HG03354 (cell line): ENCODE results near the gene KRTAP10-2.
"Not testable (repeated sequence)": the region's sequence is repeated elsewhere in the genome, so short reads cannot be mapped to it uniquely, and the experiment has no call there.

Experiments used
- ATAC-seq: cut with Tn5 transposase; IDR thresholded peaks from one replicate; pipeline ENCODE4 v1.9.1; 2021; ENCODE audit warnings: mild to moderate bottlenecking; ENCODE audit not compliant: unreplicated experiment, poor library complexity, severe bottlenecking

Gene KRTAP10-2

DNA sequence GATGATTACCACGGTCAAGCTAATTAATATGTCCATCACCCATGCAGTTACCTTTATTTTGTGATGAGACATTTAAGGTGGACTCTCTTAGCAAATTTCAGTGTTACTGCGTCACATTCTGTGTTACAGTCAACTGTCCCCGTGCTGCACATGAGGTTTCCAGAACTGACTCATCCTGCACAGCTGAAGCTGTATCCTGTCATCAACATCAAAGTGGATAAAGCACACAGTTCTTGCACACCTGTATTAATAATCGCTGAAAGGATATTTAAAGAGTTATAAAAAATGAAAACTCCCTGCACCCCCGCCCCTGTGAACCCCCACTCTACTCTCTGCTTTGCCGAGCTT lies 32.5 kb upstream of the KRTAP10-2 start:
- no peak for ATAC-seq

DNA sequence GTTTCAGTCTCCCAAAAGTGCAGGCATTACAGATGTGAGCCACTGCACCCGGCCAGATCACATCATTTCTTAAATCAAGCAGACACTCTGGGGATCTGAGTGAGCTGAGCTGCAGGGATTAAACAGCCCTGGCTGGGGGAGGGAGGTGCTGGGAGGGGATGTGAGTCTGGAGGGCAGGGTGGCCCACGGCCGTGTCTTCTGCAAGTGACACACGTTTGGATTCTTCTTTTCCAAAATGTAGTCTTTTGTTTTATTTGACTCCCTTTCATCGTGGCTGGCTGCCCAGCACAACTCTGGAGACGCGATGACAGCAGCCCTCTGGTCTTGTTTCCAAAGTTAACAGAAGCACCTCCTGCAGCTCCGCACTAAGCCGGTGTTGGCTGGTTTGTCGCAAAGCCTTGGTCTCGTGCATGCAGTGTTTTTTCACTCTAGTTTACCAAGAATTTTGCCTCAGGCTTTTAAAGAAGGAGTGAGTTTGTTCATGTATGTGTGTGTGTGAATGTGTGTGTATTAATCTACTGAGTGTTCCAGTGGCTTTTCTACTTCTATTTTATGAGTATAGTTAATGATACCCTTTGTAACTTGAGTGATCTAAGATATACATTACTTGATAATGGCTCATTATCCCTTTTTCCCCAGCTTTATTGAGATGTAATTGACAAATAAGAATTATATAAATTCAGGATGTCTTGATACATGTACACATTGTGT lies 31.9 kb upstream of the KRTAP10-2 start:
- no peak for ATAC-seq

DNA sequence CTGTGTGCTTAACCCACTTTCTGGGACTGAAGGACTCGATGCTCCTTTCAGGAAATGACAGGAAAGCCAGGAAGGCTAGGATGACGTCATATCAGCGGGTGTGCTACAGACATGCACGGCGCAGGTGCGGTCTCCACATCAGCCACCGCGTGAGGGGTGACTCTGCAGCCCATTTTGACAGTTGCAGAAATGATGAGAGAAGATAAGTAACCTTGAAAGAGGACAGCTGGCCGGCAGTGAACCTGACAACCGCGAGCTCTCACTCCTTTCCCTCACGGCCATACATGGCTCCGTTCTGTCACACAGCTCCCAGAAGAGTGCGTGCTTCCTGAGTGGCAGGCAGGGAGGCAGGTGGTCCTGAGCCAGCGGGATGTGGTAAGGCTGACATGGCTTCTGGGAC lies 30.8 kb upstream of the KRTAP10-2 start:
- no peak for ATAC-seq

DNA sequence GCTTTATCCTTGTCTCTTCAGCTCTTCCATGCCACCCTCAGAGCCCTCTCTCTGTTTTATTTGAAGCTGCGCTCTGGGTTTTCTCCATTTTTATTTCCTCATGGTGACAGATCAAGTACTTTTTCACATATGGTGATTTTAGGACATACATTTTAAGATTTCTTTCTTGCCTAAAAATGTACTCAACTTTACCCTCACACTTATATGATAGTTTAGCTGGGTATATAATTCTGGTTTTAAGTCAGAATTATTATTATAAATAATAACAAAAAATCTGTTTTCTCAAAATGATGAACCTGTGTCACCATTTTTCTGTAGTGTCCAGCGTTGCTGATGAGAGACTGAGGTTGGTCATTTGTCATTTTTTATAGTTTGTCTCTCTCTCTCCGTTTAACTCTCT lies 29.9 kb upstream of the KRTAP10-2 start:
- no peak for ATAC-seq

DNA sequence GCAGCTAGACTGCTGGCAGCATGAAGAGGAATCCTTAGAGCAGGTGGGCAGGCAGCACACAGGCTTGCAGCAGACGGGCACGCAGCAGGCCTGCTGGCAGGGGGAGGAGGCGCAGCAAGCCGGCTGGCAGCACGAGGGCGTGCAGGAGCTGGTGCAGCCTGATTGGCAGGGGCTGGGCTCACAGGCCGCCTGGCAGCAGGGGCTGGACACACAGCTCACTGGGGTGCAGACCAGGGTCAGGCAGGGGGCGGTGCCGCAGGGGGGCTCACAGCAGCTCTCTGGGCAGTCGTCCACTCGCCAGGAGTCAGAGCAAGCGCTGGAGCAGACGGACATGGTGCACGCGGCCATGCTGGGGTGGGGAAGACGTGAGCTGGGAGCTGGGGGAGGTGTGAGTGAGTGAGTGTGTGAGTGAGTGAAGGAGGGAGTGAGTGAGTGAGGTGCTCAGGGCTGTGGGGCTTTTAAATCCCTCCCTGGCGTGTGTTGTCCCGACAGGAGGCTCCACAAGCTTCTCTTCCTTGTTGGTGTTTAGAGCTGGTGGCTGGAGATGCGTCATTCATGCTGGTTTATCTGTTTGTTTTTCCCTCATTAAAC lies 29.0 kb upstream of the KRTAP10-2 start, which contains the start of gene KRTAP10-5:
KRTAP10-5 (minus strand) TSS at position 374 of the 591 bp plus-strand sequence; CDS start at position 348, 26 bp downstream.
- not testable (repeated sequence) for ATAC-seq

DNA sequence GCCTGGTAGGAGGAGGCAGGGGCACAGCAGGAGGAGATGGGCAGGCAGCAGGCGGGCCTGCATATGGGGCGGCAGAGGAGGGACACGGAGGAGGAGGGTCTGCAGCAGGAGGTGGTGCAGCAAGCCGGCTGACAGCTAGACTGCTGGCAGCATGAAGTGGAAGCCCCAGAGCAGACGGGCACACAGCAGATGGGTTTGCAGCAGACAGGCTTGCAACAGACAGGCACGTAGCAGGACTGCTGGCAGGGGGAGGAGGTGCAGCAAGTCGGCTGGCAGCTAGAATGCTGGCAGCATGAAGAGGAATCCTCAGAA lies 28.5 kb upstream of the KRTAP10-2 start:
- no peak for ATAC-seq

DNA sequence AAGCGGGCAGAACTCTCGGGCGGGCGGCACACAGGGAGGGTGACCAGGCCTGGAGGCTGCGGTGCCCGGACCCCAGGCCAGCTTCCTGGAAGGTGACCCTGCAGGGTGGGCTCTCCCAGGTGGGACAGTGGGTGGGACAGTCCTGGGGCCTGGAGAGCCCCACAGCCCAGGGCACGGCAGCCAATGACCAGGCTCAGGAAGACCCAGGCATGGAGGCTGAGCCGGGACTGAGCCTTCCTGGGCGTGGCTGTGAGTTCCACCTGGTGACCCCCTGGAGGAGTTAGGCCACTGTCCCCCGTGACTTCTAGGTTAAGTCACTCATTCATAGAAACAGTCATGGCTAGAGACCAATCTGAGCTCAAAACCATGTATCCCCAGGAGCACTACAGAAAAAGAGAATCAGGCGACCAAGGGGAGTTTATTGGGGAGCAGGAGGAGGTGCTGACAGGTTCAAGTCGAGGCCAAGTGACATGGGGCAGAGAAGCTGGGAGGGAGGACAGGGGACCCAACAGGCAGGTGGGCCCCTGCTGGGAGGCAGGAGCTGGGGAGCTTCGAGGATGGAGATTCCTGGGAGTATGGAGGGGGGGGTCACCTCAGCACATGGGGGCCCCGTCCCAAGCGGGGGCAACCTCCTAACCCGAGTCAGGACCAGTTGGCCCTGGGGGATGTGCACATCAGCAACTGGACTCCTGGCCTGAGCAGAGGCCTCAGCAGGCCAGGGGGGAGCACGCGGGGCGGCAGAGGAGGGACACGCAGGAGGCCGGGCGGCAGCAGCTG lies 27.9 kb upstream of the KRTAP10-2 start:
- no peak for ATAC-seq

DNA sequence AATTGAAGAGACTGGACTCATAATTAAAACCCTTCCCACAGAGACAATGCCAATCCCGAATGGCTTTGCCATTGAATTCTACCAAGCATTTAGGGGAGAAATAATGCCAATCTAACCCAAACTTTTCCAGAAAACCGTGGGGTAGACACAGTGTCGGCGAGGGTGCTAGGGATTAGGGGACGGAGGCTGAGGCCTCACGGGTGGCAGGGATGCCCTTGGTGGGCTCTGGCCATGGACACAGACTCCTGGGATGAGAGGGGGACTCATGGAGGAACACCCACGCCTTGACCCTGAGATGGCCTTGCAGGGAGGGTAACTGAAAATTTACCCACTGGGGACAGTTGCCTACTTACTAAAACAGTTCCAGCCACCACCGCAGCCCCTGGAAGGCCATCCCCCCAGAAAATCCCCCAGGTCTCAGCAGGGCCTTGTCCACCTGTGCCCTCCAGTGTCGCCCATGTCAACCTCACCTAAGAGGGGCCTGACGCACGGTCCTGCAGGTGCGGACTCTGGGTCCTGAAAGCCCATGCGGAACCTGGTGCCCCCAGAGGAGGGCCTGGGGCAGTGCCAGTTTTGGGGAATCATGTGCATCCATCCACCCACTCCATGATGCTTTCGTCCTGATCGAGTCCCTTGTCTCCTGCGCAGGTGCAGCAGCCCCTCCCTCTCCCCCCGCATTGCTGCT lies 27.2 kb upstream of the KRTAP10-2 start:
- ATAC-seq: no peak

DNA sequence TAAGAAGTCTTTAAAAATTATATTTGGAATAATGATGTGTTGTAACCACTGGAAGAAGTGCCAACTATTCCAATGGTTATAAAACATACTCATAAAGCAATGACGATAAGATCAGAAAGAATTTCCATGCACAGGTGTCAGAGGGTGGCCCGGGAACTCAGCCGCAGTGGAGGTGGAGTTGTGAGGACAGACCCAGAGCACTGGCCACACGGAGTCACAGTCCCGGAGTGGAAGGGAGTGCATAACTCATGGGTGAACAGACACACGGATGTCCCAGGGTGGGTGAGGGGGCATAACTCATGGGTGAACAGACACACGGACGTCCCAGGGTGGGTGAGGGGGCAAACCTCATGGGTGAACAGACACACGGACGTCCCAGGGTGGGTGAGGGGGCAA lies 24.7 kb upstream of the KRTAP10-2 start:
- ATAC-seq: no peak

DNA sequence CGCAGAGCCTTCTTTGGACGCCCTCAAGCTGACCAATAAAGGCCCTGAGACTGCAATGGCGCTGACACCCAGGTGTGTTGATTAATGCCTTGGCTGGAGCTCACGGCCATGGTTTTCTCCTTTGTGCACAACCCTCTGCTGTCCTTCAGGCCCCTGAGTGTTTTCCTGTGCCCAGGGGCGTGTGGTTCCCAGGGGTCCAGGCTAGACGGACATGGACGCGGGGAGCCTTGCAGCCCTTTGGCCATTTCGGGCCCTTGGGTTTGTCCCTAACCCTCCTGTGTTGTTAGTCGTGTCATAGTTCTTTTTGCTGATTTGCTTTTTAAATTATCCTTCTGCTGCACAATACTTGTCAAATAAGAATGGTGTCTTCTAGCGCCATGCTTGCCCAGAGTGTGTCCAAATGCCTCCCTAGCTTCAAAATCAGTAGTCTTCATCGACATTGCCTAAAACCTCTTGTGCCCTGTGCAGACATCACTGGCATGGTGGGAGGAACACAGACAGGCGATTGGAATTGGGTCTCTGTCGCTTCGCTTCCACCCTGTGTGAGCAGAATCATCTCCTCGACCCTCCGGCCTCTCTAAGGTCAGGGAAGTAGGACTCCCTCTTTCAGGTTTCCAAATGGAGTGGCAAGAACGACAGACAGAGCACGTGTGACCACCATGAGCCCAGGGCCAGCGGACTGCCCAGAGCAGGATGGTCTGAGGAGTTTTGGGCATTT lies 24.2 kb upstream of the KRTAP10-2 start:
- ATAC-seq: no peak

DNA sequence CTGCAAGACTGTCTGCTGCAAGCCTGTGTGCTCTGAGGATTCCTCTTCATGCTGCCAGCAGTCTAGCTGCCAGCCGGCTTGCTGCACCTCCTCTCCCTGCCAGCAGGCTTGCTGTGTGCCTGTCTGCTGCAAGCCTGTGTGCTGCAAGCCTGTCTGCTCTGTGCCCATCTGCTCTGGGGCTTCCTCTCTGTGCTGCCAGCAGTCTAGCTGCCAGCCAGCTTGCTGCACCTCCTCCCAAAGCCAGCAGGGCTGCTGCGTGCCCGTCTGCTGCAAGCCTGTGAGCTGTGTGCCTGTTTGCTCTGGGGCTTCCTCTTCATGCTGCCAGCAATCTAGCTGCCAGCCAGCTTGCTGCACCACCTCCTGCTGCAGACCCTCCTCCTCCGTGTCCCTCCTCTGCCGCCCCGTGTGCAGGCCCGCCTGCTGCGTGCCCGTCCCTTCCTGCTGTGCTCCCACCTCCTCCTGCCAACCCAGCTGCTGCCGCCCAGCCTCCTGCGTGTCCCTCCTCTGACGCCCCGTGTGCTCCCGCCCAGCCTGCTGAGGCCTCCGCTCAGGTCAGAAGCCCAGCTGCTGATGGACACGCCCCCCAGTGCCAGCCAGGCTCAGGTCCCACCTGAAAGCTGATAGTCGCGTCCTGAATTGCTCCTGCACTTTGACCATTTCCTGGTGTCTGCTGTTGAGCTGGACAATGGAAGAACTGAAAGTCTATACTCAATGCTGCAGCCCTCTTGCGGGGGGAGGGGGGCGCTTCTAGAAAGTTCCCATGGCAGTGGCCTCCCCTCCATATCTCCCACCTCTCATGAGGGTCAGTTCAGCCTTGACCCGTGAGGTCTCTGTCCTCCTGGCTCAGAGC lies 23.4 kb upstream of the KRTAP10-2 start:
- ATAC-seq: no peak

DNA sequence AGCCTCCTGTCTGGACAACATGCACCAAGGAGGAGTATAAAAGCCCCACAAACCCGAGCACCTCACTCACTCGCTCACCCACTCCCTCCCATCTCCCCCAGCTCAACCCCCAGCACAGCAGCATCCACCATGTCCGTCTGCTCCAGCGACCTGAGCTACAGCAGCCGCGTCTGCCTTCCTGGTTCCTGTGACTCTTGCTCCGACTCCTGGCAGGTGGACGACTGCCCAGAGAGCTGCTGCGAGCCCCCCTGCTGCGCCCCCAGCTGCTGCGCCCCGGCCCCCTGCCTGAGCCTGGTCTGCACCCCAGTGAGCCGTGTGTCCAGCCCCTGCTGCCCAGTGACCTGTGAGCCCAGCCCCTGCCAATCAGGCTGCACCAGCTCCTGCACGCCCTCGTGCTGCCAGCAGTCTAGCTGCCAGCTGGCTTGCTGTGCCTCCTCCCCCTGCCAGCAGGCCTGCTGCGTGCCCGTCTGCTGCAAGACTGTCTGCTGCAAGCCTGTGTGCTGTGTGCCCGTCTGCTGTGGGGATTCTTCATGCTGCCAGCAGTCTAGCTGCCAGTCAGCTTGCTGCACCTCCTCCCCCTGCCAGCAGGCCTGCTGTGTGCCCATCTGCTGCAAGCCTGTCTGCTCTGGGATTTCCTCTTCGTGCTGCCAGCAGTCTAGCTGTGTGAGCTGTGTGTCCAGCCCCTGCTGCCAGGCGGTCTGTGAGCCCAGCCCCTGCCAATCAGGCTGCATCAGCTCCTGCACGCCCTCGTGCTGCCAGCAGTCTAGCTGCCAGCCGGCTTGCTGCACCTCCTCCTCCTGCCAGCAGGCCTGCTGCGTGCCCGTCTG lies 22.5 kb upstream of the KRTAP10-2 start, which contains the start of gene KRTAP10-4:
KRTAP10-4 (plus strand) TSS at position 100 of the 827 bp plus-strand sequence; CDS start at position 130, 30 bp downstream.
- not testable (repeated sequence) for ATAC-seq

DNA sequence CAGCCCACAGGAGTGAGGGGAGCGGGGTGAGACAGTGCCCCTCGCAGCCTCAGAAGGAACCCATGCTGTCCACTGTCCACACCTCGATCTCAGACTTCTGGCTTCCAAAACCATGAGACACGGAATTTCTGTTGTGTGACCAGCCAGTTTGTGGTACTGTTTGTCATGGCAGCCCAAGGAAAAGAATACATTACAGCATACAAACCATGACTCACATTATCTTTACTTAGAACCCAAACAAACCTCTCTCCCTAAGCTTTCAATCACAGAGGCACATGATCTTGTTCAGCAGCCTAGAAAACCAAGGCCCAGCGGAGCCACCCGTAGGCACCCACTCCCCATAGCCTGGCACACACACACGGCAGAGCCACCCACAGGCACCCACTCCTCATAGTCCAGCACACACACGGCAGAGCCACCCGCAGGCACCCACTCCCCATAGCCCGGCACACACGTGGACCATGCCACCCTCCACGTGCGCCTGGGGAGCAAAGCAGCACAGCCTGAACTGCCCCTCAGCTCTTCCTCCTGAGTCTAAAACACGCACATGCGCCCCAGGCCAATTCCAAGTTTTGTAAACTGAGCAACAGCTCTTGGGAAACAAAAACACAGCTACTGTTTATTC lies 21.8 kb upstream of the KRTAP10-2 start:
- ATAC-seq: no peak

DNA sequence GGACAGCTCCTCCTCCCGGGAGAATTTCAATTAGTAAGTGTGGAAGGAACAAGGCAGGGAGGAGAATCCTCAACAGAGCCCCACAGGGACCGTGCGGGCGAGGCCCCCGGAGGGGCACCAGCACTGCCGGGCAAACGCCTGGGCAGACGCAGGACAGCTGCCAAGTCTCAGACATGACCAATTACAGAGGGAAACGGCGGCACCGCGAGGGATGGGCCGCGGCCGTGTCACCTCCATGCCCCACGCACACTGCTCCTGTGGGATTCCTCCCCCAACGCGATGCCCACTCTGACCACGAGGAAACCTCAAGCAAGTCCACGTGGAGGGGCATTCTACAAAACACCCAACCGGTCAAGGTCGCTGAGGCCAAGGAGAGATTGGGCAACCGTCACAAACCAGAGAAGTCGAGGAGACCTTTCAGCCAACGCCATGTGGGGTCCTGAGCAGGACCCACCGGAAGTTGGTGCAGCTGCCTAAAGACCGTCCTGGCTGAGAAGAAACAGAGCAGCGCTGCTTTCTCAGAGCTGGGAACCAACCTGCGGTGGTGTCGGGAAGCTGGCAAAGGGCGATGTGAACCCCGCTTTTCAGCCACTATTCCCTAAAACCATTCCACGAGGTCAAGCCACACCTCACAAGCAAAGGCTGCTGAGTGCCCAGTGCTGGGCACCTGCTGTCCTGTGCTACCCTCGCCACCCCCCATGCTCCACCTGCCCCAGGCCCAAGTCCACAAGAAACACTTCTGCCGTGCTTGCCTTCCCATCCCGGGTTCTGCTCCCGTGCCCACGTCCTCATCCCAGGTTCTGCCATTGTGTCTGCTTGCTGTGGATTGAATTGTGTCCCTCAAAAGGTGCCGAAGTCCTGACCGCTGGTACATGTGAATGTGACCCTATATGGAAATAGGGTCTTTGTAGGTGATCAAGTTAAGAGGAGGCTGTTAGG lies 20.8 kb upstream of the KRTAP10-2 start:
- ATAC-seq: no peak

DNA sequence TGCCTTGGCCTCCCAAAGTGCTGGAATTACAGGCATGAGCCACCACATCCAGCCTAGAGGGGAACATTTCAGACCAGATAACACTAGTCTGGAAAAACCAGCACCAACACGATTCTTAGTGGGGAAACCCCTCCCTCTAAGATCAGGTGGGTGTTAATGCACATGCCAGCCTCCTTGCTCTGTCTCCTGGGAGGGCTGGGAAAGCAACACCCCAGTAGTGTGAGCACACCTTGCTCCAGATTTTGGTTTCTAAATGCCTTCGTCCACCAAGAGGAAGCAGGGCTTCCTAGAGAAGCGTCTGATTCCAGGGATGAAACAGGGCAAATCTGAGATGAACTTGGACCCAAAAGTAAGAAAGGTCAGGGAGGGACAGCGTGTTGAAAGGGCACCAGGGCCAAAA lies 20.0 kb upstream of the KRTAP10-2 start:
- ATAC-seq: no peak

DNA sequence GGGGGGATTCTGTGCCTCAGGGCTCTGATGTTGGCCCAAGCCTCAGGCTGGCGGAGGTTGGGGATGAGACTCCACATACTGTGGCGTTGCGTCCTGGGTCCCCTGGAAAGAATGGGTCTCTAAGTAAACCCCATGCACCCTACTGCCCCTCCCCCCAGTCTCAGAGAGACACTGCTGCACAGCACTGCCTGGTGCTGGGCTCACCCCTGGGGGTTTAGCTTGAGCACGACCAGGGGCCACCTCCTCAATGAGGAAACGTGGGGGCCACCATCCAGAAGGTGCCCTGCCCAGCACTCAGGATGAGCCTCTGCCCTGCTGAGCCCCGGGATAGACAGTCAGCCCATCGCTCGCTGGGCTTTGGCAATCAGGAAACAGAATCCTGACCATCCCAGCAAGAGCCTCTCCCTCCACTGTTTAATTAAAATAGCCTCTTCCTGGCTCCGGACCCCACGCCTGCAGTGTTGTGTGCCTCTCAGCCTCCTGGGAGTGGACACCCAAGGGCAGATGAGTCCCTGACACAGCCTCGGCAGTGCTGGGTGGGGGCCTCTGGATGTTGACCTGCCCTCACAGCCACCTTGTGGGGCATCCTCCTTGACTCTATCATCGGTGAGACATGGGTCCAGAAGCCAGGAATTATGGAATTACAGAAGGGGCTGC lies 18.7 kb upstream of the KRTAP10-2 start:
- ATAC-seq: no peak
